ENCODE measurements around the gene HSD17B12.
"Not testable (repeated sequence)": the region's sequence is repeated elsewhere in the genome, so short reads cannot be mapped to it uniquely, and the experiment has no call there.

HSD17B12 gene

DNA sequence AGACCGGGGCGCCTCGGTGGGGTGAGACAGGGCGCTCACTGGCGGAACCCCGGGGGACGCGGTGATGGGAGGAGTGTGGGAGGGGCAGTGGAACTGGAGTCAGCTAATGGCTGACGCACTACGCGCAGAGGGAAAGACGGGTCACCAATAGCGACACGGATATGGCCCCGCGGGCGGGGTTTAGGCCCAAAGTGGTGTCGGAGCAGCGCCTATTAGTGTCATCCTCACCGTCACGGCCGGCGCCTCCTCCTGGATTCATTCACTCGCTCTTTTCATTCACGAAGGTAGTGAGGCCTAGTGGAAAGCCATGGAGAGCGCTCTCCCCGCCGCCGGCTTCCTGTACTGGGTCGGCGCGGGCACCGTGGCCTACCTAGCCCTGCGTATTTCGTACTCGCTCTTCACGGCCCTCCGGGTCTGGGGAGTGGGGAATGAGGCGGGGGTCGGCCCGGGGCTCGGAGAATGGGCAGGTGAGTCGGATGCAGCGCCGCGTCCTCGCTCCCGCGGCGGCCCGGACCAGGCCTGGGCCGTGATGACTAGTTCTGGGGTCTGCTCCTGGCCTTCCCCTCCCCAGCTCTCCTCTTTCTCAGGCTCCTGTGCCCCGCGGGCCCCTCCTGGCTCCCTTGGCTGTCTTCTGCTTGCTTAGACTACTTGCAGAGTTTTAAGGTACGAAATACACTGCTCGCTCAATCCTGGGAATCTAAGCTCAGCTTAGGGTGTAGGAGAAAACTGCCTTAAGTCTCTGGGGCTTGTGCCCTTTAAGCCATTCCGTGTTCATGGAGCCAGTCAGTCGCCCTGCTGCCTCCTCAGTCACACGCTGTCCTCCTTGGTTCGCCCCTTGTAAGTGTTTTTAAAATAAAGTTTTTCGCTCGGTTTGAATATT is at the start of gene HSD17B12:
TSS of gene HSD17B12 (plus strand) at position 218 of the 880 bp plus-strand sequence. CDS start at position 308, 90 bp downstream.
- DNase-seq = peak; percentile 97

DNA sequence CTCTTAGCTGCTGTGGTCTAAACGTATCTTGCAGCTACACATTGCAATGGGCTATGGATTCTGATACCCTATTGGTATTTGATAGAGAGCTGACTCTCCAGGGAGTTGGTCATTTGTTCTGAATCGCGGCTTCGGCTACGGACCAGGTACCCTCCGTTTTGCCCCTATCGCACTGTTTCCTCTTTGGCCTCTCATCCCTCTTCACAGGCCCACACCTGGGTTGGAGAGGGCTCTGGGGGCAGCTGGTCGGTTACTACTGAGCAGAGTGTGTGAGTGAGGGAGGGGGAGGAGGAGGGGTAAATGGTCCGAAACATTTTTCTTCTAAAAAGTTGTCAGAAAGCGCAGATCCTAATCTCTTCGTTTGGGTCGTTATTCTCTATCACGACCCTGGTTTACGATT is 48.8 kb upstream of the HSD17B12 start:
- no peak for DNase-seq

DNA sequence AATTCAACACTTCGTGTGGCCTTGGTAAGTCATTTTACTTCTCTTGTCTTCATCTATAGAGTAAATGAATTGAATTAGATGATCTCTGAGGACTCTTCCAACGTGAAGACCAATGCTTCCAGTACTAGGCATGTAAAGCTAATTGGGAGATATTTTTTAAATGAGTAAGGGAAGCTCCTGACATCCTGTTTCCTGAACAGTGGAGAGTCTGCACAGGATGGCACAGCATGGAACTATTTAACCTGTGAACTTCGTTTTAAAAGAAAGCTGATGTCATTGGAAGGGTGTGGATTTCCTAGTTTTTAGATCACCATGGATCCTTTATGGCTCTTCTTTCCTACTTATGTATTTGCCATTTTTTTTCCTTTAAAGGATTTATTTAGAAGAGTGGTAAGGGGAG is 48.4 kb upstream of the HSD17B12 start:
- no peak for DNase-seq

DNA sequence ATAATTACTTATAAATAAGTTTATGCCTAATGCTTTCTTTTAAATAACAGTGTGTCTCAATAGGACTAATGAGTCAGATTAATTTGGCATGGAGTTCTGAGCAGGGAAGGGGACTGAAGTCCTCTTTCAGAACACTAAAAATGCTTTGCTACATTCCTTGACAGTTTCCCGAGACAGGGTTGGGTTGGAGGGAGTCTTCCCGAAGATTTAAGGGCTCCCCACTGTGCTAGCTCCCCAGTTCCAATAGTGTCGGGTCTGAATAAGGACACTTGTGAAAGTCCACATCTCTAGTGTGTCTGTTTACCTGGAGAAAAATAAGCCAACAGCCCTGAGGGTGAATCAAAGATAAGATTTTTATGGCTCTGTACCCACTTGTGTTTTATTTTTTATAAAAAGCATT is 41.8 kb upstream of the HSD17B12 start:
- DNase-seq = no peak

DNA sequence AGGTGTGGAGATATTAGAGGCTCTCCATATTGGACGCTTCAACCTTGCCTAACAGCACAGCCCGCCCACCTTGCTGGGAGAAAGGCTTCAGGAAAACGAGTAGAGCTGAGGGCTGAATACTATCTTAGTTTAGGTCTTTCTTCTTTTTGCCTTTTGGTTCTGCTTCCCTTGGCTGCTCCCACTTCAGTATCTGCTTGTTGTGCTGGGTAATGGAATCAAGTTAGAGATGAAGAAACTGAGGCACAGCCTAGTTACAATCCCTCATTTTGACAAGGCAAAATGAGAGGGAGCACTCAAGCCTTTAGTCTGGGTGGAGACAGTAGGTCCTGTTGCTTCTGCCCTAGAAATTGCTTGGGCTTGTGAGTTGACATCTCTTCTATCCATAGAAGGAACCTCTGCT is 41.3 kb upstream of the HSD17B12 start:
- DNase-seq = no peak

DNA sequence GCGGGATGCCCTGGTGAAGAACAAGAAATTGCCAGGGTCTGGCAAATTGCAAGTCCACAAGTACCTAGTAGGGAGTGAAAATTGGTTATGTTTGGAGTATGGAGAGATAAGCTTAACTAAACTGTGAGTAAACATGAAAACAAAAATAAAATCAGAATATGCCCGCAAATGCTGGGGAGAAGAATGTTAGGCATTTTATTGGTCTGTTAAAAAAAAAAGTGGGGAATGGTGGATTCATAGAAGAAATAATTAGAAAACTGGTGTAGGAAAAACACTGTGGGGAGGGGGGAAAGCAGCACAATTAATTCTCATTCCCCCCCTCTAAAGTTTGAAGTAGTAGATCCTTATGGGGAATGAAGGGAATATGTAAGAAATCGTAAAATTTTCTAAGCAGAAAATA is 40.6 kb upstream of the HSD17B12 start:
- DNase-seq = no peak

DNA sequence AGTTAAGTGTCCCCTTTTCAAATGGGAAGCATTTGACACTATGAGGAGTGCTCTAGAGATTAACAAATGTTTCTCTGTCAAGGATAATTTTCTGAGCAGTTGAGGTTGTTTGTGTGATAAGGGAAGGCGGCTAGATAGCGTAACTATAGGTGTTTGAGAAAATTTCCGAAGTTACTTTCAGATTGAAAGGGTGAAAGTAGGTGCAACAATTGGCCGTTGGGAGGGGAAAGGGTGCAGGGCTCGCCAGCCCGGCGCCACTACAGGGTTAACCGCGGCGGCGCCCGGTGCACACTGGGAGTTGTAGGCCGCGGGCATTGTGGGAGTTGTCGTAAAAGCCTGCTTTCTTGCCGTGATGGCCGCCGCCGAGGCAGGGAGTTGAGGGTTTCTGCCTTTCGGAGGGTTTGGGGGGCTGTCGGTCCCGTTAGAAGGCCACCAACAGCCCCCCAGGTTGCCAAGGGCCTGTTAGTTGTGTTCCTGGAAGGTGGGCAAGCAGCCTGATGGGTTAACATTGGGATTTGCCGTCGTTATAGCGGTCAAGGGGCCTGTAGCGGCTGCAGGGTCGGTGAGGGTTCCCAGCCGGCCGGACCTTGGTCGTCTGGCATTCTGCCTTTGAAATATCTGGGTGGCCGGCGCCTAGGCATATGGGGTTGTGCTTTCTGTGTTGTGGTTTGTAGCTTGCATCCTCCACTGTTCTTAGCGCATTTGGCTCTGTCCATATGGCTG is 36.5 kb upstream of the HSD17B12 start:
- DNase-seq = peak; percentile 85

DNA sequence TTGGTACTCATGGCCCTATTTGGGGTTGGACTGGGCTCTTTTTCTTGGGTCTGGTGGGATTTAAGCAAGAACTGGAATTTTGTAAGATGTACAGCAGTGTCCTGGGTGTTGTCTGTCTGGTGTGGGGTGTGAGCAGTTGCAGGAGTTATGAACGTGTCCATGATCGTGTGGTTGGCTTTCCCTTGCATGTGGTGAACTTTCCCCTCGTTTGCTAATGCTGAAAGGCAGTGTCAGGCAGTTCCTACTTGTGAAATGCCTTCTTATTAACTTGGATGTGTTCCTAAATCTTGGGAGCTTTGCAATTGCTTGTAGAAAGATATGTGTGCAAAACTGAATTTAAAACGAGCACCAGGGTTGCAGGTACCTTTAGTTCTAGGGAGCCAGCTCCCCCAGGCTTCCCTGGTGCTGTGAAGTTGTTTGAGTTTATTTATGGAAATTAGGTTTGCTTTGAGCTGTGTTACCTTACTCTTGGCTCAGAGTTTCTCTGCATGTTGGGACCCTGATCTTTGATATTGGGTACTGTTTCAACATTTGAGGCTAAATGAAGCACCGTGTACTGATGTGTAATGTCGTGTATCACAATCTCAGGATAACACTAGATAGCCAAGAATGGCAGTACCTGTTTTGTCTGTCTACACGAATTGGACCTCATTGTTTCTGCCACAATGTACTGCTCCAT is 35.8 kb upstream of the HSD17B12 start:
- no peak for DNase-seq

DNA sequence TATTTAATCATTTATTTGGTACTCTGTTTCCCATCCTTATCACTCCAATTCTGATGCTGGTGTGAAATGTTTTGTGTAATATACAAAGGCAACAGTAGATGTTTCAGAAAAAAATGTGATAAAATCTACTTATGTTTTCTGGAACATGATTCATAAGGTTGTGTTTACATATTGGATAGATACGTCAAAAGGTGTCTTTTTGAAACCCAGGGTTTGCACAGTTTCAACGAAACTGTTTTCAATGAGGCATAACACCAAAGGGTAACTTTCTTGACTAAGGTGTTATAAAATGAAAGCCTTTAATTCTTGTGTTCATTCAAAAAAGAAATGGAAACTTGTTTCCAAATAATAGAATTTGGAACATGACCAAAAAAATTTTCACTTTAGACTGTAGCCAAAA is 33.8 kb upstream of the HSD17B12 start:
- no peak for DNase-seq

DNA sequence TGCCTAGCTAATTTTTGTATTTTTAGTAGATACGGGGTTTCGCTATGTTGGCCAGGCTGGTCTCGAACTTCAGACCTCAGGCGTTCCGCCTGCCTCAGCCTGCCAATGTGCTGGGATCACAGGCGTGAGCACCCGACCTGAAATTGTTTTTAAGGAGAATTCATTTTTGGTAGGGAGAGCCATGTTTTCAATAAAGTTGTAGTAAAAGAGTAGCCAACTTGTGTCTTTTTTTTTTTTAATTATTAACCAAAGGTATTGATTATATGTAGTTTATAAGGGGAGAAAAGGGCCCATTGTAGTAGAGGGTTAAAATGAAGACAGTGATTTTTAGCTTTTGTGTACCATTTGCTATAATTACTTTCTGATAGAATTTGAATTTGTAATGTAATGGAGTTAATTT is 31.6 kb upstream of the HSD17B12 start:
- DNase-seq = no peak

DNA sequence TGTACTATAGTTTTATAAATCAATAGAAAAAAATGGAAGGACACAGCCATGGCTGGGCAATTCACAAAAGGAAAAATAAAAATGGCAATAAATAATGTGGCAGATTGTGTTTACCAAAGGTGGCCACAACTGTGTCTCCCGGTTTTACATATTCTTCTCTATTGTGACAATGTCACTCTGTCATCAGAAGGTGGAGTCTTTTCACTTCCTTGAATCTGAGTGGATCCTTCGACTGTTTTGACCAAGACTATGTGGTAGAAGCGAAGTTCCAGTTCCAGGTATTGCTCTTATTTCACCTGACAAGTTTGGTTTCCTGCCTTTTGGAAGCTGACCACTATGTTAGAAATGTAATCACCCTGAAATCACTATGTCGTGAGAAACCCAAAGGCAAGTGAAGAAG is 31.0 kb upstream of the HSD17B12 start:
- DNase-seq = no peak

DNA sequence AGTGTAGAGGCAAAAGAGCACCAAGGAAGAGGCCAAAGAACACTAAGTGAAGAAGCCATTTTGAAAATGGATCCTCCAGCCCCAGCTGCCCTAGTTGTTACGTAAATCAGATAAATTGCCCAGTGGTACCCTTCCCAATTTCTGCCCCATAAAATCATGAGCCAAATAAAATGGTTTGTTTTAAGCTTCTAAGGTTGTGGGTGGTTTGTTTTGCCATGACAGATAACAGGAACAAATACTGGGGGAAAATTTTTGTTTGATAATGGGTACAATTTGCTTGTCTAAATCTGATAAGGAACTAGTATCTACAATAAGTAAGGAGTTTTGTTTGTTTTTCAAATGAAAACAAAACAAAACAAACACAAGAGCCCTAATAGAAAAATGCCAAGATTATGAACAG is 30.6 kb upstream of the HSD17B12 start:
- no peak for DNase-seq

DNA sequence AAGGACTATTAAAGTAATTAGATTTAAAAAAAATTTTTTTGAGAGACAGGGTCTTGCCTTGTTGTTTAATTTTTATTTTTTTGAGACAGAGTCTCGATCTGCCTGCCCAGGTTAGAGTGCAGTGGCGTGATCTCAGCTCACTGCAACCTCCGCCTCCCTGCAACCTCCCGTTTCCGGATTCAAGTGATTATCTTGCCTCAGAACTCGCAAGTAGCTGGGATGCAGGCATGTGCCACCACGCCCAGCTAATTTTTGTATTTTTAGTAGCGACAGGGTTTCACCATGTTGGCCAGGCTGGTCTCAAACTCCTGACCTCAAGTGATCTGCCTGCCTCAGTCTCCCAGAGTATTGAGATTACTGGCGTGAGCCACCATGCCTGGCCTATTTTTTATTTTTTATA is 17.5 kb upstream of the HSD17B12 start:
- DNase-seq = not testable (repeated sequence)

DNA sequence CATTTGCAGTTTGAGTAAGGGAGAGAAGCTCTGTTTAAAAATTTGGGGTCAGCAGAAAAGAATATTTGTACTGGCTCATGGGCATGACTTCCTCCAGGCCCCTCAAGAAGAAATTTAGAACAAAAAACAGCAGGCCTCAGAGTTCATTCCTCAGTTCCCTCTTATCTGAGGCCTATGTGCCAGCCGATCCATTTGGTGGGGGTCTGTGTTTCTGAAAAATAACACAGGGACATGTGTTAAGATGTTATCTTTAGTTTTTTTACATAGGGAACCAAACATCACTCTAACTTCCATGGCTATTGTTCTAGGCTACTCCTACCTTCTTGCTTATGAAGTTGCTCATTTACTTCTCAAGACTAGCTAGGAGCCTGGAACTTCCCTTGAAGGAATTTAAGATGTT is 16.2 kb upstream of the HSD17B12 start:
- DNase-seq = no peak

DNA sequence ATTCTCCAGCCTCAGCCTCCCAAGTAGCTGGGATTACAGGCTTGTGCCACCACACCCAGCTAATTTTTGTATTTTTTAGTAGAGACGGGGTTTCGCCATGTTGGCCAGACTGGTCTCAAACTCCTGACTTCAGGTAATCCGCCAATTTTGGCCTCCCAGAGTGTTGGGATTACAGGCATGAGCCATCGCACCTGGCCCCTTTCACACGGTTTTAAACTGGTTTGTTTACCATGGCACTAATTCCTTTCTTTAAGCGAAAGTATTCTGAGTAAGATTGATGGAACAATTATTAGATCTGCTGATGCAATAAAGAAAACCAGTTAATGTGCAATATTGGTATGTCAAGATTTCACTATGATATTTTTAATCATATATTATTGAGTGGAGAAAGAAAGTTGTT is 9.3 kb upstream of the HSD17B12 start:
- not testable (repeated sequence) for DNase-seq

DNA sequence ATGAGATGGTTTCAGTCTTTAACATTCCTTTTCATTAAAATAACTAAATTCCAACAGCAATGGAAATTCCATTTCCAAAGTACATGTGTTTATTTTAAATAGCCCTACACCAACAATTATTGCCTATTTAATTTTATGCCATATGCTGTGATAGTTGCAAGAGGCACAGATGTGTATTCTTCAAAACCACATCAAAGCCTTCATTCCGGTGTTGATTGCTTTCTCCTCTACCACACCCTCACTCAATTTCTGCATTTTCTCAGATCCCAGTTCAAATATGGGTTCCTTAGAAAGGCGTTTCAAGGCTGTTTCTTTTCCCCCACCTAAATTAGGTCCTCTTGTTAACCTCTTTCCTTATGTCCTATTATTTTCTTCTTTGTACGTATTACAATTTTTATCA is 6.0 kb upstream of the HSD17B12 start:
- no peak for DNase-seq

DNA sequence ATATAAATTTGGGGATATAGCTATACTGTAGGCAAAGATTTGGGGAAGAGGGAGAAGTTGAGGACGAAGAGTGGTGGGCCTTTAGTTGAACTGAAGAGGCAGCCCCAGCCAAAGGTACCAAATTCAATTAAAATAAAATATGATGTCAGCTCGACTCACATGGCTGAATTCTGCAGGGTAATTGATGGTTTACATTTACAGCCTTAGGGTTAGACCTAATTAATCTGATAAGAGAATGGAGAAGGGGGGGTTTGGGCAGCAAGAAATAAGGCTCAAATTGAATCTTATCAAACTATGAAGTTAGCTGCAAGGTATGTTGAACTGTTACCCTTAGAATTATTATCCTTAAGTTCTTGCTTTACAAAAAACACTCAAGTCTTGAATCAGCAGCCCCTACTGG is 3.6 kb upstream of the HSD17B12 start:
- no peak for DNase-seq

DNA sequence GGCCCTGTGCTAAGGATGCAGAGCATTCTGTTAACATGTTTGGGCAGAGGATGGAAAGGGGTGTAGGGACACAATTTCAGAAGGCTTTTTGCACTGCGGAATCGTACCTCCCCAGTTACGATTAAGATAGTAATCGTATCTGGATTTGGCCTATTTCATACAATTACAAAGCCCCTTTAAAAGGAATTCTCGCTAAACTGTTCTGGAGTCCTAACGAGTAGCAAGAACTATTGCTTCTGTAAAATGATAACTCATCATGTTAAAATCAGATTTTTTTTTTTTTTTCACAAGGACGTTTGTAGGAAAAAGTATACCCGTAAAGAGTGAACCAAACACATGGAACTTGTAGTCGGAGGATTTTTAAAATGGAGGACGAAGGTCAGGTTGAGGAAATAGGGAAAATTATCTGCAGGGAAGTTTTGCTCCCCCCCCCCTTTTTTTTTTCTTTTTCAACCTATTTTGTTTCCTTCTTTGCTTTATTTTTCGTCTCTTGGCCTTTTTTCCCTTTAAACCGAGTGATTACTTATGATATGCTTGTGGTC is 934 bp downstream of the HSD17B12 start:
- DNase-seq = no peak

DNA sequence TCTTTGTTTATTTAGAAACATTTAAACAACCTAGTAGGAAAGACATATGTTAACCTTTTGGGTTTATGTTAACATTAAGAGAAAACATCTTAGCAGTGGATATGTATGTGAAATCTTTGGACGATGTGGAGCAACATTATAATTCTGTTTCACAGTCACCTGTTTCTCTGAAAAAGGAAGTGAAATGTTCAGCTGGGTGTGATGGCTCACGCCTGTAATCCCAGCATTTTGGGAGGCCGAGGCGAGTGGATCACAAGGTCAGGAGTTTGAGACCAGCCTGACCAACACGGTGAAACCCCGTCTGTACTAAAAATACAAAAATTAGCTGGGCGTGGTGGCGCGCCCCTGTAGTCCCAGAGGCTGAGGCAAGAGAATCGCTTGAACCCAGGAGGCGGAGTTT is 1.5 kb downstream of the HSD17B12 start:
- peak; percentile 4 for DNase-seq

DNA sequence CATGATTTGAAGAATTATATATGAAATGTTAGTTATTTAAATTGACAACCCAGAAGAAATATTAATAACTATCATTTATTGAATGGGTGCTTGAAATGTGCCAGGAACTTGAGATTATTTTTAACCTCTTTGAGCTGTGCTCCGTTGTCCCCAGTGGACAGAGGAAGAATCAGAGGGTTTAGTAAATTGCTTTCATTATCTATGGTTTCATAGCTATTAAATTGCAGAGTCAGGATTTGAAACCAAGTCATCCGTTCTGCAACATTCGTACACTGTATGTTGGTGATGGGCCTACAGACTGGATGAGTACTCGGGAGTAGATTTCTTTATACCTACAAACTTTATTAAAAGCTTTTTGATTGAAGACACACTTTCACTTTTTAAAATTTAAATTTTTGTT is 4.9 kb downstream of the HSD17B12 start:
- DNase-seq = no peak

DNA sequence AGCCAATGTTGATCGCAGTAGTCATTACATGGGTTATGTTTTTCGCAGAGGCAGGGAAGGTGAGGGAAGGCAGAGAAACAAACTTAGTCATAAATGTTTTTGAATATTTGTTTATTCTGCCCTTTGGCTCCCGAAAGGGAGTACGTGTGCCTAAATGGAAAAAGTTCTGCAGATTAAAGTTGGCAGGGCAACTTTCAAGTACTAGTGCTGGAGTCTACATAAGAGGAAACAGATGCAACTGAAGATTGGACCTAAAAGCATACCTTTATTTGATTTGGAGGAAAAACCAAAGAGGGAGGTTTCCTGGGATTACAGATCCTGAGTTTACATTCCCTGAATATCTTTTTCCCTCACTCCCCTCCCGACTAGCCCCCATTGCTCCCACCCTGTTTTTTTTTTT is 5.7 kb downstream of the HSD17B12 start:
- DNase-seq = no peak

DNA sequence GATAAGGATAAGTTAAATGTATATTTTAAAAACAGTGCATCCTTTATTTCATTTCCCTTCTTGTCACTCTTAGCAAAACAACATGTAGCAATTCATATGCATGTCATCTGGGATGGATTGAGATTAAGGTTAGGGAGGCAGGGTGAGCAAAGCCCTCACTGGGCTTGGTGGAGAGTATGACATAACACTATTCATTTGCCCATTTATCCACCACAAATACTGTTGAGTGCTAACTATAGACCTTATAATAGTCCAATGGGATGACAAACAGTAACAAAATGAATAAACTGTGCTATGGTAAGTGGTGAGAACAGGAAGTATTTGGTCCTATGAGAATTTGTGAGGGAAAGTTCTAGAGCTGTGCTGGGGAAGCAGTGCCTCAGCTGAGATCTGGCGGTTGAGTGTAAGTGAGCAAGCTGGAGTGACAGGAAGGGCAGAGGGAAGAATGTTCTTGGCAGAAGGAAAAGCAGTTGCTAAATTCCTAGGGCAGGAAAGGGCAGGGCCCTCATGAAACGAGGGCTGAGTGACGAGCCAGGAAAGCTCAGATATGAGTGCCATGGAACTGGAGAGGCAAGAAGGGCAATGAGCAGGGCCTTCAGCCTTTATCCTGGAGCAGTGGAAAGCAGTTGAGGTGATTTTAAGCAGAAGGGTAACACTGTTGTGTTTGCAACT is 6.7 kb downstream of the HSD17B12 start:
- no peak for DNase-seq

DNA sequence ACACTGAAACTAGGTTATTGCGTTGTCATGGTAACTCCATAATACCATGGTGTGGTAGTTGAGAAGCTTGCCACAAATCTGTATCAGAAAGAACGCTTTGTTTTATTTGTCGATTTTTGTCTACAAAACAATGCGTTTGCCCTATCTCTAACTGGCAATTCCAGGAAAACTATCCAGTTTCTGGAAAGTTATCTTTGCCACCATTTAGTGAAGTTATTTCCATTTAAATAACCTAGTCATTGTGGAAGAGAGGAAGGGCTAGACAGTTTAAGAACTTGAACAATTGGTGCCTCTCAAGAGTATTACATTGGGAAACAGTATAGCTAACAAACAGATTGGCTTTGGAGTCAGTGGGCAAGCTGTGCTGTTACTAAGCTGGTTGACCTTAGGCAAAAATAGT is 7.9 kb downstream of the HSD17B12 start:
- DNase-seq = no peak
